GM21619 (cell line): ENCODE results near the gene SUMO3.

Experiments used
- ATAC-seq: cut with Tn5 transposase; IDR thresholded peaks from one replicate; pipeline ENCODE4 v1.9.1; 2021; ENCODE audit not compliant: unreplicated experiment

The SUMO3 gene

GRCh38 chr21:44780767-44781459 lies 36.9 kb downstream of the SUMO3 start:
- no peak for ATAC-seq

- ATAC-seq, result no peak
These were observed 37.7 kb downstream of the SUMO3 start for GRCh38 chr21:44780137-44780502.

GRCh38 chr21:44779417-44780136 lies 38.3 kb downstream of the SUMO3 start:
- no peak for ATAC-seq

GRCh38 chr21:44778983-44779382 lies 38.9 kb downstream of the SUMO3 start:
- ATAC-seq, result no peak

- ATAC-seq, result no peak
These were observed 39.4 kb downstream of the SUMO3 start for GRCh38 chr21:44778499-44778911.

- ATAC-seq, result no peak
These were observed 39.8 kb downstream of the SUMO3 start for GRCh38 chr21:44778094-44778493.

- no peak for ATAC-seq
These were observed 42.9 kb downstream of the SUMO3 start for GRCh38 chr21:44774972-44775371.

DNA sequence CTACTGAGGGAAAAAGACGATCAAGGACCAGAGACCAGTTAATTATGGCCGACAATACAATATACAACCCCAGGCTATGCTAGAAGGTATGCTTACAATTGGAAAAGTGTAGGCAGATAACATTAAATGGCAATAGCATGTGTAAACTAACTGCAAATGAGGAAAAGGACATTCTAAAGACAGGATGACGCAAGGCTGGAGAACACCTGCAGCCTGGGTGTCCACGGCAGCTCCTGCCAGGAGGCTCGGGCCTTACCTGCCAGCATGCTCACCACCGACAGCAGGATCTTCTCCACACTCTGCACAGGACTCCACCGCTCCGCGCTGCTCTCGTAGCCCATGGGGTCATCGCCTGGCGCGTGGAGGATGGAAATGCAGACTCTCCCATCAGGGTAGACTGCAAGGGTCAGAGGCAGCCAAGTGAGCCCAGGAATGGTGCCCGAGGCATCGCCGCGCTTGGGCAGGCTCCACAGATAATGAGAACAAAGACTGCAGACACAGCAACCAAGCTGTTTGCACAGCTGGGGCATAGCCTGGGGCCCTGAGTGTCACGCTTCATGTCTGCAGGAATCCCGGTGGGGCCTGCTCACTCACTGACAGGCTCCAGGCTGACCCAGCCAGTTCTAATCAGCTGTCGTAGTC lies 44.5 kb downstream of the SUMO3 start:
- ATAC-seq, result no peak

DNA sequence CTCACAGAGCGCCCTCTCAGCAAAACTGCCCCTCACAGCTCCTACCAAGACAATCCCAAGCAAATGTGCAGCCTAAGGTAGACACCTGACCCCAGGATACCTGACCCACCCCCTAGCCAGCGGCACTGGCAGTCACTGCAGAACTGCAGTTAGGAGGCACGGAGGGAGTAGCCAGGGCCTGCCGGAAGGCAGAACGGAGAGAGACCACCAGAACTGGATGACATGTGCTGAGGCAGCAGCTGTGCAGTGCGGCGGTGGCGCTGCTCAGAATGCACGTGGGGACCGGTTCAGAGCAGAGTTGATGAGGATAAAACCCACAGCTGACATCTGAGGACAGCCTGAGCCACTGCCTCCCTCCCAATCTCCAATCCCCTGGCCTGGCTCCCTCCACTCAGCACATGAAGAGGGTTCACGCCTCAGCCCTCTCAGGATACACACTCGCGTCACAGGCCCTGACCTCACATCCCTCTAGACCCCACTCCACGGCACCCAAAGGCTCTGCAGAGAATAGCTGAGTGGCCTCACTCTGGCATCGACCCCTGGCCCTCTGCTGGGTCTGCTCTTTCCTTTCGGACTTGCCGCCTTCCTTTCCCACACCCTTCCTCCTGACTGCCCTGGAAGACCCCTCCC lies 45.9 kb downstream of the SUMO3 start:
- ATAC-seq, result no peak

GRCh38 chr21:44767834-44768831 lies 49.7 kb downstream of the SUMO3 start:
- no peak for ATAC-seq

GRCh38 chr21:44766818-44767354 lies 51.0 kb downstream of the SUMO3 start:
- ATAC-seq, result no peak

DNA sequence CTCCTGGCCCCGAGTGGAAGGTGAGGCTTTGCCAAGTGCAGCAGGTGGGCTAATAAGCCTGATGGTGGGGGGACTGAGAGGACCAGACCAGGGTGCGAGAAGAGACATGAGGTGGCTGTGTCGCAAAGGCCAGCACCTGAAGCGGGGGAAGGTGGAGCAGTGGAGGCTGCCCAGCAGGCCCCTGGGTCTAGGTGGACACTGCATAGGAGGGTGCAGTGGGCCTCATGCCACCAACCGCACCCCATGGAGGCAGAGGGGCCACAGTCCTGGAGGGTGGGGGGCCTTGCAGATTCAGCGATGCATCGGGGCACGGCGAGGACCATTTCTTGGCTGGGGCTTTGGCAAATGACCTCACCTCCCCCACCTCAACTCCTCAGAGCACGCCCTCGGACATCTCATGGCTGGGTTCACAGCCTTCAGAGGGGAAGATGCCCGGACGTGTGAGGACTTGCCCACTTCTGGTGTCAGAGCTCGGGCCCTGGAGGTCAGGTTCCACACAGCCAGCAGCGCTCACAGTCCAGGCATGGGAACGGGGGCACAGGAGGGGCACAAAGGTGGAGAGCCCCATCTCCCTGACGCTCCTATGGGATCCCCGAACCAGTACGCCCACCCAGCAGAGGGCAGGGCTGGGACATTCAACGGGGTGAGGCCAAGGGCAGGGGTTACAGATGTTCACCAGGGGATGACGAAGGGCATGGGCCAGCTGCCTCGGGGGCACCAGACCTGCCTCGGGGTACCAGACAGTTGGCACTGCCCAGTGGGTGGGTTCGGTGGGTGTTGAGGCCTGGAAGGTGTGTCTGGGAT lies 51.6 kb downstream of the SUMO3 start:
- no peak for ATAC-seq

DNA sequence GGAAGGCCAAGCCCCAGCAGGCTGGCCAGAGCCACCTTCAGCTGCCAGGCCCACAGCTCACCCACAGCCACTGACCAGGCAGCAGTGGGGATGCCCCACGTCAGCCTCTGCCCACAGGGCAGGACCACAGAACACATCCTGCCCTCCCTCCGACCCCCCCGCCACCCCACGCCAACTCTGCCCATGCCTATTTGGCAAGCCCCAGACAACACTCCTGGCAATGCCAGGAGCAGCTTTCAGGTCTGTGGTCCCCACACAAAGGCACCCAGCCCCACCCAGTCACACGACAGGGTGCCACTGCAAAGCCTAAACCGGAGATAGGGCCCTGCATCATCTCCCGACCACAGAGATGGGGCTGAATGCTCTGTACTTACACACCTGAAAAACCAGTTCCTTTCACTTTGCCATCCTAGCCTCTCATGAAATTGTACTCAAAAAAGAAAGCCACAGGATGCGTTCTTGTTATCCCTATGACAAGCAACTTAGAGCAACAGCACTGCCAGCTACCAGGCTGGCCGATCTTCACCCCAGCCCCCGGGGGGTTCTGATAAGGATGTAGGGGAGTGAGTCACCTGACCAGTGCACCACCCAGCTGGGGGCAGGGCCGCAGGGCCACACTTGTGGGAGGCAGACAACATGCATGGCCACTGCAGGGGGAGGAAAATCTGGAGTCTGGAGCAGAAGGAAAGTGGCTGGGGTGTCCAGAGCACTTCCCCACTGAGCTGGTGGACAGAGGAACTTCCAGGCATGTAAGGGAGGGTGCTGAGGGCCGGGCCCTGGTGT lies 52.4 kb downstream of the SUMO3 start:
- ATAC-seq, result no peak

DNA sequence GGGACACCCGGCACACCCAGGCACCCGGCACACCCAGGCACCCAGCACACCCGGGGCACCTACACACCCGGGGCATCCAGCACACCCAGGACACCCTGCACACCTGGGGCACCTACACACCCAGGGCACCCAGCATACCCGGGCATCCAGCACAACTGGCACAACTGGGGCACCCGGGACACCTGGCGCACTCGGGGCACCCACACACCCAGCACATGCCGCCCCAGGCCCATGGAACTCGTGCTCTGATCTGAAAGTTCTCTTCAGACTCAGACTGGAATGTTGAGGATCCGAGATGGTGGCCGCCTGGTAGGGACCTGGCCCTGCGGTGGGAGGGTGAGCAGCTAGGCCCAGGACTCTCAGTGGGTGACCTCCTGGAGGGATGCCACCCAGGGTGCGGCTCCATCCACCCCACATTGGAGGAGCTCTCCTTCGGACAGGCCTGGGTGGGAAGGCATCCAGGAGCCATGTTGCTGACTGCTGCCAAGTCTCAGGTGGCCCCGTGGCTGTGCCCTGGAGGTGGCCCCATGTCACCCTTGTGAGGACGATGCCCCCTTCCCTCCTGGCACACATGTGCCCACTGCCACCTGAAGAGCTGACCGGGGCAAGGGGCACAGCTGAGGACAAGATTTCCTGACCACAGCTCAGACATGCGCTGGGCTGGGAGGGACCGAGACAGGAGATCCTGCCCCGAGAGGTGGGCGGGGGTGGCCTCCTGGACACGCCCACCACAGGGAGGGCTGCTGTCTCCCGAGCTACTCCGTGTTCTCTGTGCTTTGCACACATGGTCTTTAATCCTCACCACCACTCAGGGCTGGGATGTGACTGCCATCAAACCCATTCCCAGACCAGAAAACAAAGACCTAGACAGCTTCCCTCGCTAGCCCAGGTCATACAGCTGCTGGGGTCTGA lies 53.3 kb downstream of the SUMO3 start:
- no peak for ATAC-seq

DNA sequence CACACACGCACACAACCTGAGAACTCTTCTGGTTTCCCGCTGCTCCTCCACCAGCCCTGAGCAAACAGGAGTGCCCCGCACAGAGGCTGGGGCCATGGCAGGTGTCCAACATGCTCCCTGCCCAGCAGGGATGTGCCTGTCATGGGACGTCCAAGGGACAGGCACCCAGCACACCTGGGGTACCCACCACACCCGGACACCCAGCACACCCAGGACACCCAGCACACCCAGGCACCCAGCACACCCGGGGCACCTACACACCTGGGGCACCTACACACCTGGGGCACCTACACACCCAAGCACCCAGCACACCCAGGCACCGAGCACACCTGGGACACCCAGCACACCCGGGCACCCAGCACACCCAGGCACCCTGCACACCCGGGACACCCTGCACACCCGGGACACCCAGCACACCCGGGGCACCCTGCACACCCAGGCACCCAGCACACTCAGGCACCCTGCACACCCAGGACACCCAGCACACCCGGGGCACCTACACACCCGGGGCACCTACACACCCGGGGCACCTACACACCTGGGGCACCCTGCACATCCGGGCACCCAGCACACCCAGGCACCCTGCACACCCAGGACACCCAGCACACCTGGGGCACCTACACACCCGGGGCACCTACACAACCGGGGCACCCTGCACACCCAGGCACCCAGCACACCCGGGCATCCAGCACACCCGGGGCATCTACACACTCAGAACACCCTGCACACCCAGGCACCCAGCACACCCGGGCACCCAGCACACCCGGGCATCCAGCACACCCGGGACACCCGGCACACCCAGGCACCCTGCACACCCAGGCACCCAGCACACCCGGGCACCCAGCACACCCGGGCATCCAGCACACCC lies 54.2 kb downstream of the SUMO3 start:
- no peak for ATAC-seq

DNA sequence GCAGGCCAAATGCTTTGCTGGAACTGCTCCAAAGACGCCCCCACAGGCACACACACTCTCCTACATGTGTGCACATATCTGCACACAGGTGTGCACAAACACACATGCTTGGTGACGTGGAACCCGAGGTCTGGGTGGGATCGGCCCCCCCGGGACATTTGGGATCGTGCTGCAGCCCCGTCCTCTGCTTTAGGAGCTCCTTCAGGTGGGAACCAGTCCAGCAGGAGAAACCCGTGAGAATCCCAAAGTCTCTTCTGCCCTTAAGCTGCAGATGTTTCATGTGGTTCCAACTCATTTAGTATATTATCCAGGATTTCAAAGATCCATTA lies 54.8 kb downstream of the SUMO3 start:
- ATAC-seq, result no peak
